Endothelial cell (in vitro differentiated cells): ENCODE results near the gene KCNMB2. TPM values are rescaled to one million over a fixed set of nuclear protein-coding genes. Genes with fewer than 3 reads are reported as not detected.

Source experiments
- DNase-seq: peaks from one replicate; pipeline ENCODE4 v3.0.0; 2021; ENCODE audit warnings: low spot score
- H3K27ac Mint-ChIP-seq: one replicate; pipeline ENCODE4 v1.8.0; 2021; ENCODE audit warnings: mixed read lengths, inconsistent platforms; ENCODE audit not compliant: unreplicated experiment
- H3K27me3 Mint-ChIP-seq: one replicate; pipeline ENCODE4 v1.8.0; 2021; ENCODE audit warnings: mild to moderate bottlenecking, moderate library complexity, mixed read lengths, inconsistent platforms; ENCODE audit not compliant: unreplicated experiment
- H3K36me3 Mint-ChIP-seq: one replicate; pipeline ENCODE4 v1.8.0; 2021; ENCODE audit warnings: mild to moderate bottlenecking, low read depth, mixed read lengths, inconsistent platforms; ENCODE audit not compliant: unreplicated experiment
- H3K4me1 Mint-ChIP-seq: one replicate; pipeline ENCODE4 v1.8.0; 2021; ENCODE audit warnings: mild to moderate bottlenecking, mixed read lengths, inconsistent platforms; ENCODE audit not compliant: unreplicated experiment
- H3K4me3 Mint-ChIP-seq: one replicate; pipeline ENCODE4 v1.8.0; 2021; ENCODE audit warnings: mild to moderate bottlenecking, mixed read lengths, inconsistent platforms; ENCODE audit not compliant: unreplicated experiment
- H3K9me3 Mint-ChIP-seq: one replicate; pipeline ENCODE4 v1.8.0; 2021; ENCODE audit warnings: mixed read lengths, inconsistent platforms; ENCODE audit not compliant: unreplicated experiment
- long read RNA-seq: library from polyadenylated mRNA; unstranded; transcript quantifications from one replicate; pipeline ENCODE4 v2.0.0, GENCODE V29; 2020; ENCODE audit not compliant: unreplicated experiment
- total RNA-seq: library from RNA; stranded (reverse); fragmentation: NEBNext Ultra II Directional; extraction: Animal tissue kit (Norgen Biotek cat#: 25700); gene quantifications from one replicate; pipeline ENCODE4 v1.2.1, GENCODE V29; 2021; ENCODE audit not compliant: unreplicated experiment
- TF ChIP-seq, protein P1 (sequence below): fragments of 200-600 bp; sonication (generic); IDR thresholded peaks from one replicate; pipeline ENCODE4 v1.5.0; 2021; ENCODE audit warnings: antibody characterized with exemption; ENCODE audit not compliant: unreplicated experiment

KCNMB2 gene
- total RNA-seq = not detected
- long read RNA-seq = 0 reads

- H3K27me3 Mint-ChIP-seq = peaks cover under 1% of the 10 kb centered on the region
- no peak for DNase-seq
- TF ChIP-seq, protein P1, sequence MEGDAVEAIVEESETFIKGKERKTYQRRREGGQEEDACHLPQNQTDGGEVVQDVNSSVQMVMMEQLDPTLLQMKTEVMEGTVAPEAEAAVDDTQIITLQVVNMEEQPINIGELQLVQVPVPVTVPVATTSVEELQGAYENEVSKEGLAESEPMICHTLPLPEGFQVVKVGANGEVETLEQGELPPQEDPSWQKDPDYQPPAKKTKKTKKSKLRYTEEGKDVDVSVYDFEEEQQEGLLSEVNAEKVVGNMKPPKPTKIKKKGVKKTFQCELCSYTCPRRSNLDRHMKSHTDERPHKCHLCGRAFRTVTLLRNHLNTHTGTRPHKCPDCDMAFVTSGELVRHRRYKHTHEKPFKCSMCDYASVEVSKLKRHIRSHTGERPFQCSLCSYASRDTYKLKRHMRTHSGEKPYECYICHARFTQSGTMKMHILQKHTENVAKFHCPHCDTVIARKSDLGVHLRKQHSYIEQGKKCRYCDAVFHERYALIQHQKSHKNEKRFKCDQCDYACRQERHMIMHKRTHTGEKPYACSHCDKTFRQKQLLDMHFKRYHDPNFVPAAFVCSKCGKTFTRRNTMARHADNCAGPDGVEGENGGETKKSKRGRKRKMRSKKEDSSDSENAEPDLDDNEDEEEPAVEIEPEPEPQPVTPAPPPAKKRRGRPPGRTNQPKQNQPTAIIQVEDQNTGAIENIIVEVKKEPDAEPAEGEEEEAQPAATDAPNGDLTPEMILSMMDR = no peak
- peaks cover 8% of the 10 kb centered on the region for H3K4me1 Mint-ChIP-seq
- H3K9me3 Mint-ChIP-seq = no peaks in the 10 kb centered on the region
- peak within 1 kb of the TSS; percentile 85 for H3K4me3 Mint-ChIP-seq
- H3K36me3 Mint-ChIP-seq = no peaks in the 10 kb centered on the region
- no peak within 1 kb of the TSS for H3K27ac Mint-ChIP-seq
Measured at GRCh38 chr3:178536211-178537079, at the start of gene KCNMB2. Gene KCNMB2, plus strand, starts transcription at chr3:178536436.

- DNase-seq = no peak
- Mint-ChIP-seq H3K4me1 (no peaks in the 10 kb centered on the region), H3K36me3 (no peaks in the 10 kb centered on the region), H3K4me3 (no peak overlapping the region), H3K9me3 (no peaks in the 10 kb centered on the region), H3K27me3 (no peaks in the 10 kb centered on the region), H3K27ac (no peak overlapping the region)
- TF ChIP-seq, protein P1 = no peak
Measured at GRCh38 chr3:178486903-178487302, 49.3 kb upstream of the KCNMB2 start.

DNA sequence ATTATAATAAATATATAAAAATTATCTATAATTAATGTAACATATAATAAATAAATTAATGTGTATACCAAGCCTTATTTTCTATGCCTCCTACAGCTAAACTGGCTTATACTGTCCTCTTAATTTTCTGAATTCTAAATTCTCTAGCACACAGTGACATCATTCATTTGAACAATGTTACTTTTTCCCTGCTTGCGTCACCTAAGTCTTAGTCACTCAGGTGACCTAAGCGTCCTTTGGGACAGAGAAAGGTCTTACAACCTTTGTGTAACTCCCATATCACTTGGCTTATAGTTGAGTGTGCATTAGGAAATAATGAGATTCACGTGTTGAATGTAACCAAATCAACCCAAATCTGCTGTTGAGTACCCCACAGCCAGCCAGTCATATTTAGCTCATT, 48.5 kb upstream of the KCNMB2 start:
- no peaks in the 10 kb centered on the region for H3K36me3 Mint-ChIP-seq
- no peaks in the 10 kb centered on the region for H3K9me3 Mint-ChIP-seq
- TF ChIP-seq, protein P1 = no peak
- no peaks in the 10 kb centered on the region for H3K27me3 Mint-ChIP-seq
- no peak overlapping the region for H3K4me3 Mint-ChIP-seq
- no peak overlapping the region for H3K27ac Mint-ChIP-seq
- no peak for DNase-seq
- no peaks in the 10 kb centered on the region for H3K4me1 Mint-ChIP-seq

- TF ChIP-seq, protein P1 = no peak
- no peaks in the 10 kb centered on the region for H3K4me1 Mint-ChIP-seq
- H3K27ac Mint-ChIP-seq = no peak overlapping the region
- DNase-seq = no peak
- no peaks in the 10 kb centered on the region for H3K27me3 Mint-ChIP-seq
- H3K9me3 Mint-ChIP-seq = no peaks in the 10 kb centered on the region
- no peak overlapping the region for H3K4me3 Mint-ChIP-seq
- no peaks in the 10 kb centered on the region for H3K36me3 Mint-ChIP-seq
Measured at GRCh38 chr3:178491751-178492150, 44.5 kb upstream of the KCNMB2 start.

GRCh38 chr3:178492491-178492890, 43.7 kb upstream of the KCNMB2 start:
- TF ChIP-seq, protein P1 = no peak
- H3K36me3 Mint-ChIP-seq = peaks cover under 1% of the 10 kb centered on the region
- H3K4me3 Mint-ChIP-seq = no peak overlapping the region
- H3K4me1 Mint-ChIP-seq = no peaks in the 10 kb centered on the region
- H3K9me3 Mint-ChIP-seq = no peaks in the 10 kb centered on the region
- H3K27me3 Mint-ChIP-seq = peaks cover 3% of the 10 kb centered on the region
- H3K27ac Mint-ChIP-seq = no peak overlapping the region
- no peak for DNase-seq
